Body of pancreas (tissue), 4 donors: ENCODE data around the gene KIF26A. TPM values are rescaled to one million over a fixed set of nuclear protein-coding genes. Genes with fewer than 3 reads are reported as not detected.
"Not testable (repeated sequence)": the region's sequence is repeated elsewhere in the genome, so short reads cannot be mapped to it uniquely, and the experiment has no call there.

Source experiments
- ATAC-seq: fragments of 150-250 bp; one replicate; pipeline ENCODE4 v1.9.1; 2016
- DNase-seq, 4 donors: peaks; one replicate each; pipeline ENCODE4 v3.0.0-alpha.2; 2019
- H3K27ac ChIP-seq, 4 donors: fragments of 200-600 bp; sonication (generic); 1 replicate in 3 of 4; 2 replicates in 1 of 4; pipeline versions ENCODE4 v1.5.1 to v1.6.1; 2016 to 2019; ENCODE audit warnings: mild to moderate bottlenecking in 1 of 4, mixed read lengths in 1 of 4, moderate library complexity in 1 of 4
- H3K27me3 ChIP-seq, 2 donors: fragments of 200-600 bp; sonication (generic); one replicate each; pipeline ENCODE4 v1.6.0; 2016; ENCODE audit warnings: mild to moderate bottlenecking in 1 of 2
- H3K36me3 ChIP-seq, 2 donors: fragments of 200-600 bp; sonication (generic); replicated peaks in 1 of 2; 2 replicates each; pipeline ENCODE4 v1.5.1; 2016; ENCODE audit warnings: low read depth in 2 of 2; ENCODE audit not compliant: insufficient read depth in 1 of 2
- H3K4me1 ChIP-seq: fragments of 200-600 bp; sonication (generic); one replicate; pipeline ENCODE4 v1.6.0; 2016
- H3K4me3 ChIP-seq, 2 donors: fragments of 200-600 bp; sonication (generic); 1 replicate in 1 of 2; 2 replicates in 1 of 2; pipeline ENCODE4 v1.5.1; 2016 to 2019
- H3K9me3 ChIP-seq, 3 donors: fragments of 200-600 bp; sonication (generic); 1 replicate in 2 of 3; 2 replicates in 1 of 3; pipeline ENCODE4 v1.5.1; 2016
- CTCF ChIP-seq, 7 experiments: fragments of 450-650 bp in 4 of 7; fragments of 200-600 bp in 3 of 7; sonication (generic) in 3 of 7; IDR thresholded peaks; one replicate each; pipeline ENCODE4 v1.5.1; 2016 to 2019; ENCODE audit warnings: antibody characterized with exemption in 7 of 7
- POLR2A ChIP-seq, 3 donors: fragments of 450-650 bp; IDR thresholded peaks; one replicate each; pipeline ENCODE4 v1.6.1; 2016; ENCODE audit warnings: antibody characterized with exemption in 3 of 3, mild to moderate bottlenecking in 2 of 3
- WGBS, 2 donors: methylation state at CpG; one replicate each; pipeline ENCODE4 v1.1.5; 2017; 5-methylcytosine and 5-hydroxymethylcytosine counted together
- intact Hi-C: fragments of 100-400 bp; cut with DNase I; formaldehyde crosslinking; loops from one replicate; pipeline ENCODE4 v1.15.1; 2023
- total RNA-seq, 2 donors: library from RNA; depleted of rRNA; stranded (reverse); fragments of >200 nt; gene quantifications; one replicate each; pipeline ENCODE4 v1.1.0, GENCODE V29; 2016

KIF26A gene
- total RNA-seq, 2 donors from 2014 or later: 14.8 to 17.1 TPM

- Histone ChIP-seq H3K36me3 (no peaks in the 10 kb centered on the region), H3K27ac (no peak overlapping the region), H3K4me3 (no peak overlapping the region), H3K4me1 (peaks cover 38% of the 10 kb centered on the region), H3K27me3 (no peaks in the 10 kb centered on the region), H3K9me3 (no peaks in the 10 kb centered on the region)
- 37% methylated on average over 18 of the region's 19 CpGs; no CpG with 5 or more reads in 1 of the 2 donors for WGBS, 2 donors
- DNase-seq (peak in 2 of 4 donors; percentile 27 to 34), ATAC-seq (no peak)
- intact Hi-C loops: no loop called here
- TF ChIP-seq POLR2A (IDR thresholded peaks at IDR 0.05) (no peak), CTCF (IDR thresholded peaks at IDR 0.05) (peak in 1 of 7 experiments; percentile 15)
These were observed 86.3 kb downstream of the KIF26A start for GRCh38 chr14:104224506-104225277.

- peaks cover 41% of the 10 kb centered on the region for H3K4me1 ChIP-seq
- intact Hi-C loops: not testable (repeated sequence)
These were observed 87.1 kb downstream of the KIF26A start for GRCh38 chr14:104225278-104226190.

GRCh38 chr14:104226421-104227383, 88.3 kb downstream of the KIF26A start:
- Histone ChIP-seq H3K4me3 (no peak overlapping the region), H3K9me3 (no peaks in the 10 kb centered on the region), H3K27ac (no peak overlapping the region), H3K36me3 (no peaks in the 10 kb centered on the region), H3K27me3 (no peaks in the 10 kb centered on the region), H3K4me1 (peaks cover 38% of the 10 kb centered on the region)
- intact Hi-C loops: no loop called here
- no peak for TF ChIP-seq POLR2A (IDR thresholded peaks at IDR 0.05)
- TF ChIP-seq CTCF (IDR thresholded peaks at IDR 0.05): no peak
- DNase-seq: no peak
- WGBS, 2 donors: 84 to 88% methylated on average over 16 to 17 of the region's 17 CpGs
- no peak for ATAC-seq

More at GRCh38 chr14:104225278-104226190, 87.1 kb downstream of the KIF26A start:
- not testable (repeated sequence) for H3K9me3 ChIP-seq, H3K27ac ChIP-seq, ATAC-seq, H3K27me3 ChIP-seq, H3K36me3 ChIP-seq, H3K4me3 ChIP-seq
- WGBS, 2 donors: 11 to 13% methylated on average over 5 to 26 of the region's 28 CpGs
- peak in 3 of 4 donors; percentile 46 to 71 (median 57) for DNase-seq

GRCh38 chr14:104227806-104228205, 89.4 kb downstream of the KIF26A start:
- H3K4me1 ChIP-seq: peaks cover 27% of the 10 kb centered on the region
- intact Hi-C loops: no loop called here
- TF ChIP-seq CTCF (IDR thresholded peaks at IDR 0.05): no peak
- TF ChIP-seq POLR2A (IDR thresholded peaks at IDR 0.05): no peak
- no peak overlapping the region for H3K4me3 ChIP-seq
- H3K9me3 ChIP-seq: no peaks in the 10 kb centered on the region
- ATAC-seq: no peak
- H3K36me3 ChIP-seq: no peaks in the 10 kb centered on the region
- 63 to 100% methylated on average over 1 of the region's 1 CpG for WGBS, 2 donors
- H3K27ac ChIP-seq: no peak overlapping the region
- no peaks in the 10 kb centered on the region for H3K27me3 ChIP-seq
- no peak for DNase-seq
